Measurements from ENCODE around the gene SDHAF2. TPM values are rescaled to one million over a fixed set of nuclear protein-coding genes. Genes with fewer than 3 reads are reported as not detected.

SDHAF2 gene
- total RNA-seq, 1 experiment from 2014 or later: 34.0 TPM

GRCh38 chr11:61415381-61415780 lies 14.5 kb upstream of the SDHAF2 start:
- Histone ChIP-seq H3K9me2 (ENCODE audit: insufficient read depth) (no peaks in the 10 kb centered on the region), H3K4me3 (replicated peaks in 1 of 2; ENCODE audit: low read depth in 1 of 2, low read length in 2 of 2) (no peak overlapping the region), H3K36me3 (ENCODE audit: control insufficient read depth in 1 of 2, insufficient read depth in 2 of 2, low read length in 2 of 2) (peaks cover 79% of the 10 kb centered on the region in 2 experiments), H3K9me3 (ENCODE audit: control insufficient read depth in 1 of 2, insufficient read depth in 1 of 2, low read depth in 1 of 2, low read length in 2 of 2) (no peaks in the 10 kb centered on the region), H3K79me2 (ENCODE audit: insufficient read depth, low read length) (peaks cover 67% of the 10 kb centered on the region), H4K20me1 (ENCODE audit: insufficient read depth) (no peaks in the 10 kb centered on the region), H3K27me3 (ENCODE audit: insufficient read depth, low read length) (no peaks in the 10 kb centered on the region), H3K4me2 (ENCODE audit: low read length) (no peak overlapping the region), H3K4me1 (ENCODE audit: control insufficient read depth in 1 of 2, insufficient read depth in 2 of 2, low read length in 2 of 2) (no peaks in the 10 kb centered on the region), H3K27ac (ENCODE audit: low read depth, low read length) (no peak overlapping the region), H2AFZ (ENCODE audit: low read depth, low read length, poor library complexity, severe bottlenecking) (no peak overlapping the region), H3K9ac (ENCODE audit: low read length) (no peak overlapping the region)
- BruUV-seq (replicated peaks): no TSS peak
- ATAC-seq (no peak), DNase-seq (ENCODE audit: low read depth, low spot score) (no peak)
- no peak for TF ChIP-seq ELF1 (IDR thresholded peaks at IDR 0.05; ENCODE audit: borderline replicate concordance, low read depth)
- no peak for TF ChIP-seq ZBTB33 (IDR thresholded peaks at IDR 0.05; ENCODE audit: extremely low read depth, insufficient replicate concordance, low read length)
- no peak for TF ChIP-seq POLR2AphosphoS5 (IDR thresholded peaks at IDR 0.05; ENCODE audit: low read depth, low read length)
- no peak for TF ChIP-seq YY1 (IDR thresholded peaks at IDR 0.05; ENCODE audit: extremely low read depth, insufficient replicate concordance, low read depth, low read length)
- no peak for TF ChIP-seq EZH2phosphoT487 (IDR thresholded peaks at IDR 0.05; ENCODE audit: borderline replicate concordance)
- TF ChIP-seq CBX3 (IDR thresholded peaks at IDR 0.05; ENCODE audit: low read depth): no peak
- TF ChIP-seq RAD21 (IDR thresholded peaks at IDR 0.05; ENCODE audit: low read depth): no peak
- POLR2A ChIA-PET: no interaction called here
- CTCF ChIA-PET: no interaction called here
- RAD21 ChIA-PET (ENCODE audit: low non-redundant PET in 1 of 2, low total read pairs in 2 of 2, uncharacterized antibody in 2 of 2, unreplicated experiment in 2 of 2): no interaction called here
- intact Hi-C loops (cut with micrococcal nuclease): no loop called here

GRCh38 chr11:61416941-61417340 lies 13.0 kb upstream of the SDHAF2 start:
- ChIA-PET RAD21 (ENCODE audit: low non-redundant PET in 1 of 2, low total read pairs in 2 of 2, uncharacterized antibody in 2 of 2, unreplicated experiment in 2 of 2) (no interaction called here), POLR2A (interaction anchor here (0.7 kb wide), 1 partner anchor 13 kb away, joined by 3 read pairs; the partner anchor contains the start of genes CPSF7 and SDHAF2), CTCF (no interaction called here)
- Histone ChIP-seq H4K20me1 (ENCODE audit: insufficient read depth) (no peaks in the 10 kb centered on the region), H2AFZ (ENCODE audit: low read depth, low read length, poor library complexity, severe bottlenecking) (no peak overlapping the region), H3K27ac (ENCODE audit: low read depth, low read length) (no peak overlapping the region), H3K36me3 (ENCODE audit: control insufficient read depth in 1 of 2, insufficient read depth in 2 of 2, low read length in 2 of 2) (peaks cover 77 to 79% of the 10 kb centered on the region in 2 experiments), H3K9me2 (ENCODE audit: insufficient read depth) (no peaks in the 10 kb centered on the region), H3K9ac (ENCODE audit: low read length) (no peak overlapping the region), H3K4me2 (ENCODE audit: low read length) (no peak overlapping the region), H3K4me3 (replicated peaks in 1 of 2; ENCODE audit: low read depth in 1 of 2, low read length in 2 of 2) (no peak overlapping the region), H3K4me1 (ENCODE audit: control insufficient read depth in 1 of 2, insufficient read depth in 2 of 2, low read length in 2 of 2) (no peaks in the 10 kb centered on the region), H3K79me2 (ENCODE audit: insufficient read depth, low read length) (peaks cover 71% of the 10 kb centered on the region), H3K9me3 (ENCODE audit: control insufficient read depth in 1 of 2, insufficient read depth in 1 of 2, low read depth in 1 of 2, low read length in 2 of 2) (no peaks in the 10 kb centered on the region), H3K27me3 (ENCODE audit: insufficient read depth, low read length) (no peaks in the 10 kb centered on the region)
- BruUV-seq (replicated peaks): no TSS peak
- TF ChIP-seq TCF7L2 (IDR thresholded peaks at IDR 0.05; ENCODE audit: borderline replicate concordance, extremely low read depth, insufficient read depth, insufficient read length) (no peak), ZFX (IDR thresholded peaks at IDR 0.05) (no peak), CTCF (IDR thresholded peaks at IDR 0.05 in 2 of 3, conservative IDR thresholded peaks at IDR 0.05 in 1 of 3; ENCODE audit: borderline replicate concordance in 1 of 3, insufficient read depth in 1 of 3, low read depth in 2 of 3, low read length in 2 of 3) (no peak), FOSL1 (IDR thresholded peaks at IDR 0.05; ENCODE audit: low read depth) (no peak), EZH2 (IDR thresholded peaks at IDR 0.05) (no peak), RAD21 (IDR thresholded peaks at IDR 0.05; ENCODE audit: low read depth) (no peak), YY1 (IDR thresholded peaks at IDR 0.05; ENCODE audit: extremely low read depth, insufficient replicate concordance, low read depth, low read length) (no peak), EGR1 (IDR thresholded peaks at IDR 0.05; ENCODE audit: low read depth) (no peak), ZNF274 (IDR thresholded peaks at IDR 0.05; ENCODE audit: low read depth, low read length) (no peak)
- no peak for ATAC-seq
- DNase-seq (ENCODE audit: low read depth, low spot score): no peak
- intact Hi-C loops (cut with micrococcal nuclease): no loop called here
